MM.1S (cell line): ENCODE results near the gene NBDY.

ENCODE experiments used
- EZH2 ChIP-seq: fragments of 300-600 bp; sonication (generic); optimal IDR thresholded peaks from 2 replicates; pipeline ENCODE3; 2017; ENCODE audit warnings: low read depth, mild to moderate bottlenecking, antibody characterized with exemption, low read length, mixed read lengths
- EZH2phosphoT487 ChIP-seq: fragments of 300-600 bp; sonication (generic); IDR thresholded peaks from 2 replicates; pipeline ENCODE4 v1.6.1; 2018; ENCODE audit warnings: antibody characterized with exemption, low read length
- TF ChIP-seq, protein P1 (sequence below): fragments of 300-600 bp; sonication (generic); IDR thresholded peaks from 2 replicates; pipeline ENCODE4 v1.5.1; 2016; ENCODE audit warnings: antibody characterized with exemption, low read length, mixed read lengths

DNA sequence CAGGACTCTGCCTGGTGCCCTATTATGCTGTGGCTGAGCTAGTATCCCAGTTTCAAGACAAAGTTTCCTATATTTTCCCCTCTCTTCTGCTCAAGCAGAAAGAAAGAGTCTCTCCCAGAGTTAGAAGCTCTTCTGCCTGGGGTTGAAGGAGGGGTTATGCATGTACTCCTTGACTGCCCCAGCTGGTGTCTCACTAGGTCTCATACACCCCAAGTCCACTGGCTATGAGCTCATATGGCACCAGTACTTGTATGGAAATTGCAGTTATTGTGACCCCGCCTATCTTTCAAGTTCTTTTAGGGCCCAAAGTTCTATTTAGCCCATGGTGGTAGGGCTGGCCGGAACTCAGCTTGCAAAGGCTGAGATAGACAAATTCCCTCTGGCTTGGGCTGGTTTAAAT, 131.8 kb downstream of the NBDY start:
- TF ChIP-seq EZH2 (no peak), EZH2phosphoT487 (no peak)
- TF ChIP-seq, protein P1, sequence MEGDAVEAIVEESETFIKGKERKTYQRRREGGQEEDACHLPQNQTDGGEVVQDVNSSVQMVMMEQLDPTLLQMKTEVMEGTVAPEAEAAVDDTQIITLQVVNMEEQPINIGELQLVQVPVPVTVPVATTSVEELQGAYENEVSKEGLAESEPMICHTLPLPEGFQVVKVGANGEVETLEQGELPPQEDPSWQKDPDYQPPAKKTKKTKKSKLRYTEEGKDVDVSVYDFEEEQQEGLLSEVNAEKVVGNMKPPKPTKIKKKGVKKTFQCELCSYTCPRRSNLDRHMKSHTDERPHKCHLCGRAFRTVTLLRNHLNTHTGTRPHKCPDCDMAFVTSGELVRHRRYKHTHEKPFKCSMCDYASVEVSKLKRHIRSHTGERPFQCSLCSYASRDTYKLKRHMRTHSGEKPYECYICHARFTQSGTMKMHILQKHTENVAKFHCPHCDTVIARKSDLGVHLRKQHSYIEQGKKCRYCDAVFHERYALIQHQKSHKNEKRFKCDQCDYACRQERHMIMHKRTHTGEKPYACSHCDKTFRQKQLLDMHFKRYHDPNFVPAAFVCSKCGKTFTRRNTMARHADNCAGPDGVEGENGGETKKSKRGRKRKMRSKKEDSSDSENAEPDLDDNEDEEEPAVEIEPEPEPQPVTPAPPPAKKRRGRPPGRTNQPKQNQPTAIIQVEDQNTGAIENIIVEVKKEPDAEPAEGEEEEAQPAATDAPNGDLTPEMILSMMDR = no peak
